Natural killer cell (primary cell): ENCODE results near the gene ZNF70. TPM values are rescaled to one million over a fixed set of nuclear protein-coding genes. Genes with fewer than 3 reads are reported as not detected.

ENCODE experiments used
- ATAC-seq, 3 donors: fragments of 150-1000 bp in 2 of 3; fragments of 200-7000 bp in 1 of 3; cut with Tn5 transposase; 1 replicate in 1 of 3; 2 replicates in 2 of 3; pipeline ENCODE4 v1.10.0; 2021; ENCODE audit warnings: mild to moderate bottlenecking in 2 of 3, moderate library complexity in 2 of 3
- DNase-seq, 2 donors: peaks; one replicate each; pipeline versions ENCODE4 v3.0.0 to v3.0.0-alpha.2; 2013 to 2021; ENCODE audit warnings: mixed read lengths in 1 of 2
- H3K27ac ChIP-seq: one replicate; pipeline ENCODE4 v1.5.1; 2013; ENCODE audit warnings: mild to moderate bottlenecking, low read length
- H3K27me3 ChIP-seq: one replicate; pipeline ENCODE4 v1.6.1; 2013; ENCODE audit warnings: low read length; ENCODE audit not compliant: control insufficient read depth, insufficient read depth
- H3K36me3 ChIP-seq: one replicate; pipeline ENCODE4 v1.6.1; 2013; ENCODE audit warnings: low read length; ENCODE audit not compliant: control insufficient read depth, insufficient read depth
- H3K4me1 ChIP-seq: one replicate; pipeline ENCODE4 v1.6.1; 2013; ENCODE audit warnings: low read length; ENCODE audit not compliant: control insufficient read depth, insufficient read depth
- H3K4me3 ChIP-seq: one replicate; pipeline ENCODE4 v1.5.1; 2013; ENCODE audit warnings: low read length
- H3K9me3 ChIP-seq: one replicate; pipeline ENCODE4 v1.6.1; 2013; ENCODE audit warnings: low read length; ENCODE audit not compliant: control insufficient read depth, insufficient read depth
- H3K27ac Mint-ChIP-seq, 2 donors: one replicate each; pipeline ENCODE4 v1.8.0; 2022; ENCODE audit warnings: mild to moderate bottlenecking in 2 of 2, mixed read lengths in 2 of 2, moderate library complexity in 1 of 2
- H3K27me3 Mint-ChIP-seq, 2 donors: one replicate each; pipeline ENCODE4 v1.8.0; 2022; ENCODE audit warnings: low read depth in 2 of 2, mixed read lengths in 2 of 2
- H3K36me3 Mint-ChIP-seq: one replicate; pipeline ENCODE4 v1.8.0; 2022; ENCODE audit warnings: mixed read lengths
- H3K4me1 Mint-ChIP-seq, 2 donors: one replicate each; pipeline ENCODE4 v1.8.0; 2022; ENCODE audit warnings: mixed read lengths in 2 of 2
- H3K4me3 Mint-ChIP-seq: one replicate; pipeline ENCODE4 v1.8.0; 2022; ENCODE audit warnings: mild to moderate bottlenecking, moderate library complexity, mixed read lengths
- H3K9me3 Mint-ChIP-seq, 2 donors: one replicate each; pipeline ENCODE4 v1.8.0; 2022; ENCODE audit warnings: mixed read lengths in 2 of 2
- WGBS: methylation state at CpG from one replicate; pipeline ENCODE4 v1.1.7; 2013; ENCODE audit warnings: missing lambda C conversion rate; ENCODE audit not compliant: insufficient coverage; 5-methylcytosine and 5-hydroxymethylcytosine counted together
- intact Hi-C: fragments of 100-400 bp; cut with micrococcal nuclease; formaldehyde crosslinking; loops from one replicate; pipeline ENCODE4 v1.14.2; 2022
- total RNA-seq, 4 donors: library from RNA; stranded (reverse); fragments of 120-200 nt in 1 of 4; gene quantifications; one replicate each; pipeline versions ENCODE4 v1.2.3 to v1.2.4, GENCODE V29; 2013 to 2022
- TF ChIP-seq, protein P1 (sequence below): fragments of 200-600 bp; IDR thresholded peaks from one replicate; pipeline ENCODE4 v1.8.0; 2022; ENCODE audit warnings: antibody characterized with exemption

Gene ZNF70
- total RNA-seq, 3 donors from 2014 or later (not counting 1 experiment from before 2014, with no cell fraction given): 7.4 to 9.1 (median 7.7) TPM

DNA sequence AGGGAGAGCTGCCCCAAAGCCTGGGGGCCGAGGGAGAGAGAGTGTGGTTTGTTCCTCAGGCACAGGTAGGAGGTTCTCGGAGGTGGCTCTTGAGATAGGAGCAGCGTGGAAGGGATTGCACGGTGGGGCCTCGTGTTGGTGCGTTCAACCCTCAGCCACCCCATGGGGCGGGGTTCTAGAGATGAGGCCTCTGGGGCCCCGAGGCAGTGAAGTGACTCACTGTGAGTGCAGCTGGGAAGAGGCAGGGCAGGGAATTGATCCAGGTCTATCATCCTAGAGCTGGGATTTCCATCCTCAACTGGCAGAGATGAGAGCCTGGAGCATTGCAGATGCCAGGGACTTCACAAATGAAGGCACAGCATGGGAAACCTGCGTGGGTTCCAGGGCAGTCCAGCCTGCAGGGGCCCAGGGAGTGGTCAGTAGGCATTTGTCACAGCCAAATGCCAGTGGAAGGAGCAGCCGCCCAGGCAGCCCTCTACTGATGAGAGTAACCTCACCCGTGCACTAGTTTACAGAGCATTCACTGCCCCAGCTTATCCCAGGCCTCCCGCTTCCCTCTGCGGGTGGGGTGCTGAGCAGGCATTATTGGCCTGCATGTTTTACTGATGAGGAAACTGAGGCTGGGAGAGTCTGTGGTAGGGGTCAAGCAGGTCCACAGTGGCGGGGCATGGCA, 30.7 kb upstream of the ZNF70 start:
- Mint-ChIP-seq H3K27ac (no peak overlapping the region), H3K27me3 (no peaks in the 10 kb centered on the region), H3K4me3 (no peak overlapping the region), H3K36me3 (no peaks in the 10 kb centered on the region), H3K4me1 (peaks cover 6 to 10% of the 10 kb centered on the region in 2 donors), H3K9me3 (no peaks in the 10 kb centered on the region)
- TF ChIP-seq, protein P1, sequence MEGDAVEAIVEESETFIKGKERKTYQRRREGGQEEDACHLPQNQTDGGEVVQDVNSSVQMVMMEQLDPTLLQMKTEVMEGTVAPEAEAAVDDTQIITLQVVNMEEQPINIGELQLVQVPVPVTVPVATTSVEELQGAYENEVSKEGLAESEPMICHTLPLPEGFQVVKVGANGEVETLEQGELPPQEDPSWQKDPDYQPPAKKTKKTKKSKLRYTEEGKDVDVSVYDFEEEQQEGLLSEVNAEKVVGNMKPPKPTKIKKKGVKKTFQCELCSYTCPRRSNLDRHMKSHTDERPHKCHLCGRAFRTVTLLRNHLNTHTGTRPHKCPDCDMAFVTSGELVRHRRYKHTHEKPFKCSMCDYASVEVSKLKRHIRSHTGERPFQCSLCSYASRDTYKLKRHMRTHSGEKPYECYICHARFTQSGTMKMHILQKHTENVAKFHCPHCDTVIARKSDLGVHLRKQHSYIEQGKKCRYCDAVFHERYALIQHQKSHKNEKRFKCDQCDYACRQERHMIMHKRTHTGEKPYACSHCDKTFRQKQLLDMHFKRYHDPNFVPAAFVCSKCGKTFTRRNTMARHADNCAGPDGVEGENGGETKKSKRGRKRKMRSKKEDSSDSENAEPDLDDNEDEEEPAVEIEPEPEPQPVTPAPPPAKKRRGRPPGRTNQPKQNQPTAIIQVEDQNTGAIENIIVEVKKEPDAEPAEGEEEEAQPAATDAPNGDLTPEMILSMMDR: no peak
- peaks cover 24% of the 10 kb centered on the region for H3K4me1 ChIP-seq
- intact Hi-C loops: no loop called here
- no peak for DNase-seq
- no peaks in the 10 kb centered on the region for H3K27me3 ChIP-seq
- no peaks in the 10 kb centered on the region for H3K9me3 ChIP-seq
- no peak overlapping the region for H3K4me3 ChIP-seq
- no peak for ATAC-seq
- no peak overlapping the region for H3K27ac ChIP-seq
- no peaks in the 10 kb centered on the region for H3K36me3 ChIP-seq
- WGBS: 91% methylated on average over 14 of the region's 14 CpGs

DNA sequence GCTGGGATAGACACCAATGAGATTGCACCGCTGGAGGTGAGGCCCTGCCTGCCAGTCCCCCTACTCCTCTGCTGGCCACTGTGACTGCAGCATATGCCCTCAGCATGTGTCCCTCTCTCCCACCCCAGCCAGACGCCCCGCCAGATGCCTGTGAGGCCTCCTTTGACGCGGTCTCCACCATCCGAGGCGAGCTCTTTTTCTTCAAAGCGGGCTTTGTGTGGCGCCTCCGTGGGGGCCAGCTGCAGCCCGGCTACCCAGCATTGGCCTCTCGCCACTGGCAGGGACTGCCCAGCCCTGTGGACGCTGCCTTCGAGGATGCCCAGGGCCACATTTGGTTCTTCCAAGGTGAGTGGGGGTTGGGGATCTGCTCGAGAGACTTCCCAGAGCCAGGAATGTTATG, 30.2 kb upstream of the ZNF70 start:
- no peaks in the 10 kb centered on the region for H3K36me3 Mint-ChIP-seq
- peaks cover 18% of the 10 kb centered on the region for H3K4me1 ChIP-seq
- no peak overlapping the region for H3K27ac Mint-ChIP-seq
- no peak overlapping the region for H3K27ac ChIP-seq
- H3K4me1 Mint-ChIP-seq: peaks cover 6 to 7% of the 10 kb centered on the region in 2 donors
- no peaks in the 10 kb centered on the region for H3K9me3 Mint-ChIP-seq
- intact Hi-C loops: no loop called here
- no peak for ATAC-seq
- H3K4me3 Mint-ChIP-seq: no peak overlapping the region
- H3K4me3 ChIP-seq: no peak overlapping the region
- 91% methylated on average over 15 of the region's 15 CpGs for WGBS
- no peaks in the 10 kb centered on the region for H3K27me3 ChIP-seq
- no peak for DNase-seq
- no peaks in the 10 kb centered on the region for H3K36me3 ChIP-seq
- H3K9me3 ChIP-seq: no peaks in the 10 kb centered on the region
- TF ChIP-seq, protein P1: no peak
- no peaks in the 10 kb centered on the region for H3K27me3 Mint-ChIP-seq

- 92% methylated on average over 20 of the region's 20 CpGs for WGBS
- Histone ChIP-seq H3K36me3 (no peaks in the 10 kb centered on the region), H3K27me3 (no peaks in the 10 kb centered on the region), H3K4me3 (no peak overlapping the region), H3K9me3 (no peaks in the 10 kb centered on the region), H3K27ac (no peak overlapping the region), H3K4me1 (peaks cover 17% of the 10 kb centered on the region)
- Mint-ChIP-seq H3K4me1 (peaks cover 6 to 7% of the 10 kb centered on the region in 2 donors), H3K27ac (no peak overlapping the region), H3K27me3 (no peaks in the 10 kb centered on the region), H3K36me3 (no peaks in the 10 kb centered on the region), H3K9me3 (no peaks in the 10 kb centered on the region), H3K4me3 (no peak overlapping the region)
- intact Hi-C loops: no loop called here
- TF ChIP-seq, protein P1: no peak
- ATAC-seq (no peak), DNase-seq (no peak)
Observed at GRCh38 chr22:23780146-23780748, 29.3 kb upstream of the ZNF70 start.
